Stomach smooth muscle (tissue), 2 donors: ENCODE data around the gene PIP5KL1.

ENCODE experiments used
- H3K27ac ChIP-seq: one replicate; pipeline ENCODE4 v1.7.0; 2013; ENCODE audit warnings: mild to moderate bottlenecking, low read length, inconsistent platforms
- H3K27me3 ChIP-seq, 2 donors: one replicate each; pipeline ENCODE4 v1.7.0; 2013; ENCODE audit warnings: low read length in 2 of 2; ENCODE audit not compliant: insufficient read depth in 2 of 2, control insufficient read depth in 1 of 2
- H3K36me3 ChIP-seq, 2 donors: one replicate each; pipeline ENCODE4 v1.7.0; 2013; ENCODE audit warnings: low read length in 2 of 2; ENCODE audit not compliant: control insufficient read depth in 2 of 2, insufficient read depth in 2 of 2
- H3K4me1 ChIP-seq: one replicate; pipeline ENCODE4 v1.7.0; 2013; ENCODE audit warnings: low read length; ENCODE audit not compliant: control insufficient read depth, insufficient read depth
- H3K4me3 ChIP-seq, 2 donors: one replicate each; pipeline ENCODE4 v1.7.0; 2013; ENCODE audit warnings: low read length in 2 of 2
- H3K9ac ChIP-seq, 2 donors: one replicate each; pipeline ENCODE4 v1.7.0; 2013; ENCODE audit warnings: low read length in 2 of 2, mild to moderate bottlenecking in 1 of 2
- H3K9me3 ChIP-seq, 2 donors: one replicate each; pipeline ENCODE4 v1.7.0; 2013; ENCODE audit warnings: low read length in 2 of 2; ENCODE audit not compliant: control insufficient read depth in 2 of 2
- donor health status: healthy.
- donor health status: Pancreatic carcinoma.

The PIP5KL1 gene

DNA sequence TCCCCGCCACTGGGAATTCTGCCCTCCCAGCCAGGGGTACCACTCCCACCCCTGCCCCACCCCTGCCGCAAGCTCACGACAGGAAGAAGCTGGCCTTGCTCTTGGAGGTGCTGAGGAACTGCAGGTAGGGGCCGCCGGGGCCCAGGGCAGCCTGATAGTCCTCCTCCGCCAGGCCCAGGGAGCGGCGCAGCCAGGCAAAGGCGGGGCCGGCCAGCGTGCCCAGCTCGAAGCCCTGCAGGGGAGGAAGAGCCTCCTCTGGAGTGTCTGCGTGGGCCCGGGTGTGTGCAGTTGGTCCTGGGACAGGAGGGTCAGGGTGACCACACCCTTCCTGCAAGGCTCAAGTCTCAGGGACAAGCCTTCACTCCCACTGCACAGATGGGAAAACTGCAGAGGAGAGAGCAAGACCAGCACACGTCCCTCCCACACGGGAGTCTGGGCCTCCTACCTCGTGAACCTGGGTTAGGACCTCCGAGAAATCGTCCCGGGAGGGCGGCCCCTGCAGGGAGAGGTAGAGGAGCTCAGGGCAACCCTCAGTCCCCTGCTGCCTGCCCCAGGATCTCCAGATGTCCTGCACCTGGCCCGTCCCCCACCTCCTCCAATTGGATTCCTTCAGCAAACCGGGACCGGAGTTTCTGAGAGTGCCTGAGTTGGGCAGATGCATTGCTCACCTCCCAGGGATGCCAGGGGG lies 2.4 kb downstream of the PIP5KL1 start:
- no peak overlapping the region for H3K27ac ChIP-seq
- H3K4me3 ChIP-seq: no peak overlapping the region
- peaks cover 25% of the 10 kb centered on the region for H3K4me1 ChIP-seq
- peaks cover 35 to 47% of the 10 kb centered on the region in 2 donors for H3K27me3 ChIP-seq
- no peaks in the 10 kb centered on the region for H3K36me3 ChIP-seq
- H3K9ac ChIP-seq: no peak overlapping the region
- H3K9me3 ChIP-seq: no peaks in the 10 kb centered on the region

DNA sequence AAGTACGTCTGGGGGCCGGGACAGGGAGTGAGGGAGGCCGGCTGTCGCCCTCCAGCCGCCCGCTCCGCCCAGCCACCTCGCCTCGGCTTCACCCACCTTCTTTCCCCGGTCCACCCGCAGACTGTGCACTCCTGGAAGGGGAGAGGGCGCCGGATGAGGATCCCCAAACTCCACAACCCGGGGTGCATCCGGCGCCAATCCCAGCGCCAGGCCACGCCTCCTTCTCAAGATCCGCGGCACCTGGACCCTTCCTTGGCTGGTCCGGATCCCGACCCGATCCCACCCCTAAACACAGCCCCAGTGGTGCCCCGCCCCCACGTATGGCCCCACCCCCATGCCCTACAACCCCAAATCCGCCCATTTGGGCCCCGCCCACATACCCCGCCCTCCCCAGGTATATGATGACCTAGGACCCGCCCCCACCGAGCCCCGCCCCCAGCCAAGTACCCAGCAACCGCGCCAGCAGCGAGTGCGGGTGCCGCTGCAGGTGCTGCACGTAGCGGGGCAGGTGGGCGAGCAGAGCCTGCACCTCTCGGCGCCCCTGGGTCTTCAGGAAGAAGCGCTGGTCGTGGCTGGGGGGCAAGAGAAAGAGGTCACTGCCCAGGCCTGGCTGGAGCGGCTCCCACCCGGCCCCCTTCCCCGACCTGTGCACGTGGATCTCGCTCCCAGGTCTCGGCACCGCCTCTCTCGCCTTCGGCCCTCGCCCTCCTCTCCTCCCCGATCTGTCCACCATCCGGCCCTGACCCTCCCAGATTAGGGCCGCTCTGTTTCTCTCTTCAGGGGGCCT lies 3.2 kb downstream of the PIP5KL1 start:
- peaks cover 35 to 47% of the 10 kb centered on the region in 2 donors for H3K27me3 ChIP-seq

DNA sequence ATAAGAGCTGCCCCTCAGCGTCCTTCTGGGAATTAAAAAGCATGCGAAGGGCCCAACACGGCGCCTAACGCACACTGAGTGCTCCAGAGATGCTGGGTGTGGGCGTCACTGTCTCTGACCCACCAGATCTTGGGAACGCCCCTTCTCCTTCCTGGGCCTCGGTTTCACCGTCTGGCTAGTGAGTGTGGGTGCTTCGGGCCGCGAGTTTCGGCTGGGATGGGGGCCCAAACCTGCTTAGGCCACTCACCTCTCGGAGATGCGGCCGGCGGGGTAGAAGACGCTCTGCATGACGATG lies 3.7 kb downstream of the PIP5KL1 start:
- H3K9ac ChIP-seq: no peak overlapping the region
- peaks cover 38 to 47% of the 10 kb centered on the region in 2 donors for H3K27me3 ChIP-seq
- no peaks in the 10 kb centered on the region for H3K9me3 ChIP-seq
- H3K27ac ChIP-seq: no peak overlapping the region
- H3K4me1 ChIP-seq: peaks cover 26% of the 10 kb centered on the region
- H3K4me3 ChIP-seq: peak overlapping the region in 1 of 2 donors; percentile 8
- no peaks in the 10 kb centered on the region for H3K36me3 ChIP-seq

More for the DNA sequence above, 3.2 kb downstream of the PIP5KL1 start:
- Histone ChIP-seq H3K27ac (no peak overlapping the region), H3K9ac (no peak overlapping the region), H3K4me1 (peaks cover 25% of the 10 kb centered on the region), H3K36me3 (no peaks in the 10 kb centered on the region), H3K9me3 (no peaks in the 10 kb centered on the region), H3K4me3 (peak overlapping the region in 1 of 2 donors; percentile 8)

DNA sequence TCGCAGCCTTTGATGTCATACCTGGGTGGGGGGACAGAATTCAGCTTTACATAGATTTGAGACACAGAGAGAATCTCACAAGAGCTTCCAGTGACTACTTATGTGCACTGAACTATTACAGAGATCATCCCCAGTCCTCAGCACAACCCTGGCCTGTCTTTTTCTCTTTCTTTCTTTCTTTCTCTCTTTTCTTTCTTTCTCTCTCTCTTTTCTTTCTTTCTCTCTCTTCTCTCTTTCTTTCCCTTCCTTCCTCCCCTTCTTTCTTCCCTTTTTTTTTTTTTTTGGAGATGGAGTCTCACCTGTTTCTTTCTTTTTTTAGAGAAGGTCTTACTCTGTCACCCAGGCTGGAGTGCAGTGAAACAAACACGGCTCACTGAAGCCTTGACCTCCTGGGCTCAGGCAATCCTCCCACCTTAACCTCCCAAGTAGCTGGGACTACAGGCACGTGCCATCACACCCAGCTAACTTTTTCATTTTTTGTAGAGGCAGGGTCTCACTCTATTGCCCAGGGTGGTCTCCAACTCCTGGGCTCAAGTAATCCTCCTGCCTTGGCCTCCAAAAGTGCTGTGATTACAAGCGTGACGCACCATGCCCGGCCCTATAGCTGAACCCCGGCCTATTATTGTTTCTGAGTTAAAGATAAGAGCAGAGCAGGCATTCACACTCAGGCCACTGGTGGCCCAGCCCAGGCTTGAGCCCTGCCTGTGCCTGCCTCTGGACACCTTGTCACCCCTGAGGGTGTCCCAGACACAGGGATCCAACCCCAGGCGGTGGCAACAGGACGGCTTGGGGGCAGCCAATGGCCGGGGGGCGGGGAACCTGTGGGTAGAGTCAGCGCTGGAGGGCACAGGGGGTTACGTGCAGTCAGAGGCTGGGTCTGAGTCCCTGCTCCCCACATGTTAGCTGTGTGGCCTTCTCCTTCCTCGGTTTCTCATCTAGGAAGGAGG lies 4.3 kb downstream of the PIP5KL1 start:
- Histone ChIP-seq H3K9me3 (no peaks in the 10 kb centered on the region), H3K4me3 (no peak overlapping the region), H3K4me1 (peaks cover 31% of the 10 kb centered on the region), H3K27ac (no peak overlapping the region), H3K9ac (no peak overlapping the region), H3K36me3 (no peaks in the 10 kb centered on the region), H3K27me3 (peaks cover 38 to 43% of the 10 kb centered on the region in 2 donors)

DNA sequence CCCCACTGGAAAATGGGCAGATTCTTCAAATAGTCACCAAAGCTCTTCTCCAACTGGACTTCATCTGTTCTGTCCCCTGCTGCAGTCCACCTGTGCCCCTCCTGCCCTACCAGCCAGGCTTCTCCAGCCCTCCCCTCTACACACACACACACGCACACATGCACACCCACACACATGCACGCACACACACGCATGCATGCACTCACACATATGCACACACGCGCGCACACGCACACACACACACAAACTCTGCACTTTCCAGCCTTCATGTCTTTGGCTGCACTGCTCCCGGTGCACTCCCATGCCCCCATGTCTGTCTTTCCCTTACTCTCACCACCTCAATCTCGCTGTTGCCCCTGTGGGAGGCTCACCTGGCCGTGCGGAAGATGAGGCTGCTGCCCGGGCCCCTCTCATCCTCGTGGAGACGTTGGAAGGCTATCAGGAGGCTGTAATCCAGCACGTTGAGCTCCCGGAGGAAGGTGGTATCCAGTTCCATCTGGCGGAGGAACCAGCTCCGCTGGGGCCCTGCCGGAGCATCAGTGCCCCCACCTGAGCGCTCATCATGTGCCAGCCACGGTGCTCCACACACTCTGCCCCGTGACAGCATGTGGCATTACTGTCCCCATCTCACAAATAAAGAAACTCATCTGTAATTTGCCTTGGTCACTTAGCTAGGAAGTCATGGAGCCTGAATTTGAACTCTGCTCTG lies 5.7 kb downstream of the PIP5KL1 start:
- Histone ChIP-seq H3K4me1 (peaks cover 22% of the 10 kb centered on the region), H3K27ac (no peak overlapping the region), H3K9me3 (no peaks in the 10 kb centered on the region), H3K27me3 (peaks cover 35 to 37% of the 10 kb centered on the region in 2 donors), H3K4me3 (no peak overlapping the region), H3K9ac (no peak overlapping the region), H3K36me3 (no peaks in the 10 kb centered on the region)

DNA sequence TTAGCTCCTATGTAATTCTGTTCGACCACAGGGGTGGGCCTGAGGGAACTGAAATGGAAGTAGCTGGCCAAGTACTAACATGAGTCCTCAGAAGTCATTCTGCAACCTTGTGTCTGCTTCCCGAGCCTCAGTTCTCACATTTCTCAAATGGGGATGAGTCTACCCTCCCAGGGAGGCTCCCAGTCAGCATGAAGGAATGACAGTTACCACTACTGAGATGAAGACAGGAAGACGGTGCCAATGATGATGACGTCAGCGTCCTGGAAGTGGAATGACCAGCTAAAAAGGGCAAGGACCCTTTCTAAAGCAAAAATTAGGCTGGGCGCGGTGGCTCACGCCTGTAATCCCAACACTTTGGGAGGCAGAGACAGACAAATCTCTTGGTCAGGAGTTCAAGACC lies 6.8 kb downstream of the PIP5KL1 start:
- H3K9ac ChIP-seq: no peak overlapping the region
- H3K27ac ChIP-seq: no peak overlapping the region
- no peaks in the 10 kb centered on the region for H3K9me3 ChIP-seq
- no peak overlapping the region for H3K4me3 ChIP-seq
- H3K36me3 ChIP-seq: no peaks in the 10 kb centered on the region
- peaks cover 31% of the 10 kb centered on the region for H3K4me1 ChIP-seq
- peaks cover 28 to 31% of the 10 kb centered on the region in 2 donors for H3K27me3 ChIP-seq

DNA sequence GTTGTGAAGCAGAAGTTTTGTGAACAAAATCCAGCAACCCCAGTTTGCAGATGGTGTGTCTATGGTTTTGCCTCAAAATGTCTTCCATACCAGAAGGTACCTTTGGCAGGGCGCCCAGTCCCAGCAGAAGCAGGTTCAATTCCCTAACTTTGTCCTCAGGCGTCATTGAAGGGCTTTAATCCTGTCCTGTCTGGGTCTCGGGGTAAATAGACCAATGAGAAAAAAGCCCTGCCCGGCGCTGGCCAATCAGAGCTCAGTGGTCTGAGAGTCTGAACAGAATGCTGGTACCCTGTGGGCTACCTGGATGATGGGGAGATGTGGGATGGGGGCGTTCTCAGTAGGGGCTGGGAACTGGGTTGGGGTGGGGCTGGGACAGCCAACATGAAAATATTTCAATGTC lies 7.5 kb downstream of the PIP5KL1 start:
- peaks cover 32% of the 10 kb centered on the region for H3K4me1 ChIP-seq
- H3K27me3 ChIP-seq: peaks cover 20 to 25% of the 10 kb centered on the region in 2 donors

DNA sequence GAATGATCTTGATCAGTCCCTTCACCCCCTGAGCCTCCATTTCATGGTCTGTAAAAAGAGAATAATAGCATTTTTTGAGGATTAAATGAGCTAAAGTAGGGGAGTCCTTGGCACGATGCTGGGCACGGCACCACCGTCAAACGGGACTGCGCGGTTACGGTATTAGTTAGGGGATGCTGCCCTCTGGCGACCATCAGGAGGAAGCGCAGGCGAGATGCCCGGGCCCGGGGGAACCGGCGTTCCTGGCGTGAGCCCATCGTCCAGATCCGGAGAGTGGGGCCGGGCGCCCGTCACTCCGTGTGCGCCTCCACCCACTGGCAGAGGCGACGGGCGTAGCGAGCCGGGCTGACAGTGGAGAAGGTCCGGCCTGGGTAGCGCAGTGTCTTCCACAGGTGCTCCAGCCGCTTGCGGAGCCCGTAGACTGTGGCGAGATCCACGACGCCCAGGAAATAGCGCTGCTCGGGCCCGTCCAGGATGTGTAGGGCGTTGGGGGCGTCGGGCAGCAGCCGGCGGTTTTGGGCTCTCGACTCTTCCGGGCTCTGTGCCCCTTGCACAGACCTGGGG lies 8.9 kb downstream of the PIP5KL1 start:
- Histone ChIP-seq H3K4me1 (peaks cover 30% of the 10 kb centered on the region), H3K9ac (no peak overlapping the region), H3K36me3 (no peaks in the 10 kb centered on the region), H3K27ac (no peak overlapping the region), H3K27me3 (peaks cover 11 to 13% of the 10 kb centered on the region in 2 donors), H3K9me3 (no peaks in the 10 kb centered on the region), H3K4me3 (peak overlapping the region in 1 of 2 donors; percentile 57)

More for the DNA sequence above, 7.5 kb downstream of the PIP5KL1 start:
- H3K36me3 ChIP-seq: no peaks in the 10 kb centered on the region
- H3K4me3 ChIP-seq: no peak overlapping the region
- H3K9me3 ChIP-seq: no peaks in the 10 kb centered on the region
- no peak overlapping the region for H3K27ac ChIP-seq
- no peak overlapping the region for H3K9ac ChIP-seq

DNA sequence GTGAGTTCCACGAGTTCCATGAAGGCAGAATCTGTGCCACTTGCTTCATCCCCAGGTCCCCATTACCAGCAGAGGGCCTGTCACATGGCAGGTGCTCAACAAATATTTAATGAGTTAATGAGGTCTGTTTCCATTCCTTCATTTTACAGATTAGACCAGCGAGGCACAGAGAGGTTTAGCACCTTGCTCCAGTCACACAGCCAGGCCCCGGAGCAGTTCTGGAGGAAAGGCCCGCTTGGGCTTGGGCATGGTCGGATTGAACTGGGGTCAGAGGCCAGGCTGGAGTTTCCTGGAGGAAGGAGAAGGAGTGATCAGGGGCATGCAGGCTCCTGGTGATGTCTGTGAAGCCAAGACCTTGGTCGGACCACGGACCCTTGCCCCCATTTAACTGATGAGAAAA lies 9.8 kb downstream of the PIP5KL1 start:
- no peaks in the 10 kb centered on the region for H3K36me3 ChIP-seq
- no peak overlapping the region for H3K9ac ChIP-seq
- H3K4me1 ChIP-seq: peaks cover 38% of the 10 kb centered on the region
- H3K27me3 ChIP-seq: peaks cover 5 to 6% of the 10 kb centered on the region in 2 donors
- no peak overlapping the region for H3K4me3 ChIP-seq
- H3K9me3 ChIP-seq: no peaks in the 10 kb centered on the region
- H3K27ac ChIP-seq: no peak overlapping the region
